Stromal cell of bone marrow (primary cell): ENCODE data around the gene TBC1D22A.
"Not testable (repeated sequence)": the region's sequence is repeated elsewhere in the genome, so short reads cannot be mapped to it uniquely, and the experiment has no call there.

ENCODE experiments used
- DNase-seq: peaks from one replicate; pipeline ENCODE4 v3.0.0-alpha.2; 2012; ENCODE audit warnings: low read depth

TBC1D22A gene

DNA sequence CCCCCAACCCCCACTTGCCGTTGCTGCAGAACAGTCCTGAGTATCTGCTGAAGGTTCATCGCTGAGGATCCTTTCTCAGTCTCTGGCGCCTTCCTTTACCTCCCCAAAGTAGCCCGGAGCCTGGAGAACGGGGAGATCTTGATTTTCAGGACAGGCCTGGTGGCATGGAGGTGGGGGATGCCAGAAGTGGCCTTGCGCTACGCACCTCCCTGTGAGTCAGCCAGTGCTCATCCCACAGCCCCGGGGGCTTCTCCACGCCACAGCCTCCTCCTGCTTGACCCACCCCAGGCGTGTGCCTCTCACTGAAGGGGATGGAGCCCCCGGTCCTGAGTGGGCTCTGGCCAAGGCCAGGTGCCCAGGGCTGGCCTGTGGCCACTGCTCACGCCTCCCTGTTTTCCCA, 339.6 kb downstream of the TBC1D22A start:
- DNase-seq, result no peak

GRCh38 chr22:47102648-47103047, 340.2 kb downstream of the TBC1D22A start:
- no peak for DNase-seq

DNA sequence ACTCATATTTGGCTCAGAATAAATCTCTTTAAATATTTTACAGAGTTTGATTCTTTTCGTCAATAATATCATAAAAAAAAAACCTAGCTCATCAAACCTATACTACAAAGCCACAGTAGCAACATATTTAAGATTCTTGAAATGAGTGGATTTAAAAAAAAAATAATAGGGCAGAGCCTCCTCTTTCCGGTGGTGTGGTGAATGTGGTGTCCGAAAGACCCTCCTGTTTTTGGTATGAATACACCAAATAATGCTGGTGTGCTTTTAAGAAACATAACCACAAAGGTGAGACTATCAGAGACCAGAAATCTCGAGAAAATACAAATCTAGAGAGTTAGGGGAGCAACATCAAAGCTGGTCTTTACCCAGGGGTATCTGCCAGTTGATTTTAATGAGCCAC, 342.6 kb downstream of the TBC1D22A start:
- no peak for DNase-seq

GRCh38 chr22:47106806-47107205, 344.4 kb downstream of the TBC1D22A start:
- DNase-seq, result no peak

- peak; percentile 66 for DNase-seq
Observed at GRCh38 chr22:47107431-47107830, 345.0 kb downstream of the TBC1D22A start.

- DNase-seq, result no peak
Observed at GRCh38 chr22:47110817-47111443, 348.5 kb downstream of the TBC1D22A start.

DNA sequence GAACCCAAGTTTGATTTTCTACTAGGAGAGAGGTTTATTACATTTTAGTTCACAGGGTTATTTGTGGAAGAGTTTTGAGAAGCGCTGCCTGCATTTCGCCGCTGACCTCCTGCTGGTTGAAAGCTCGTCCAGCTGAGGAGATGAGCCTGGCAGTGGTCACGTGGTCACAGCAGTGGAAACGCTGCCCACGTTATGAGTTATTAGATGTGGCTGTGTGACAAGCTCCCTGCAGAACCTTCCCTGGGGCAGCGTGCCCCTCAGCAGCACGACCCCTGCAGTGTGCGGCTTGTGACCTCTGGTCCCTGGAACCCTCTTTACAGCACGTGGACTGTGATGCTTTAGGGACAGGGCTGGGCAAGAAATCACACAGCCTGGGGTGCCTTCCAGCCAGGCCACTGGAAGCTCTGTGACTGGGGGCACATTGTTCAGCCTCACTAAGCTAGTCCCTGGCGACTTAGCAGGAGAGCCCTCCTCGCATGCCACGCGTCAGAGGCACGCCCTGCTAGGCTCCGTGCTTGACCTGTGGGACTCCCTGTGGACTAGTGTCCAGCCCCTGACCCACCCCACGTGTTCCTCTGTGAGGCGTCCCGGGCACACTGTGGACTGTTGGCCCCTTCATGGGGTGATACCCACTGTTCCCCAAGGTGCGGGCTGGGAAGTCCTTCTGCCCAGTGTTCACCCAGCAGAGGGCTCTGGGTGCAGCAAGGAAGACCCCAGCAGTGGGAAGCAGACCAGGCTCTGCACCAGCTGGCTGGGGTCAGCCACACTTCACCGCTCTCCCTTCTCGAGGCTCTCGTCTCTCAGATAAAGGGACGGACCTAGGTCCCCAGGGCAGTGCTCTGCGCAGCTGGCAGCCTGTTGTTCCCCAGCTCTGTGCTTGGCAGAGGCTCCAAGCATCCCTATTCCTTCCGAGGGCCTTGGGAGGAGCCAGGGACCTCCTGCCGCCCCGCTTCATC, 349.5 kb downstream of the TBC1D22A start:
- DNase-seq, result no peak

DNA sequence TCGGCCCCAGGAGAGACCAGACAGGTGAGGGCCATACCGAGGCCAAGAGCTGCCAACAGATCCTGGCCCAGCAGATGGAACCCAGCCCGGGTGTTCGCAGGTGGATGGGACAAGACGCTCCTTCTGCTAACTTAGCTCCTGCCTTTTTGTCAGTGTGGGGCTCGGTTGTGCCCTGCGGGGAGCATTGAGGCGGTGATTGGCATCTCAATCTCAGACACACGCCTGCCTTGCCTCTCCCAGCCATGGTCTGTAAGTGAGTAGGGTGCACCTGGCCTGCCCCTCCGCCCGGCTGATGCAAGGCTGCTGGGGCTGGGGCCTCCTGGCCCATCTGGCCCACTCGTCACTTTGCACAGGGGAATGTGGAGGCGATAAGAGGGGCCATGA, 350.1 kb downstream of the TBC1D22A start:
- no peak for DNase-seq

- no peak for DNase-seq
Observed at GRCh38 chr22:47112994-47113852, 350.8 kb downstream of the TBC1D22A start.

DNA sequence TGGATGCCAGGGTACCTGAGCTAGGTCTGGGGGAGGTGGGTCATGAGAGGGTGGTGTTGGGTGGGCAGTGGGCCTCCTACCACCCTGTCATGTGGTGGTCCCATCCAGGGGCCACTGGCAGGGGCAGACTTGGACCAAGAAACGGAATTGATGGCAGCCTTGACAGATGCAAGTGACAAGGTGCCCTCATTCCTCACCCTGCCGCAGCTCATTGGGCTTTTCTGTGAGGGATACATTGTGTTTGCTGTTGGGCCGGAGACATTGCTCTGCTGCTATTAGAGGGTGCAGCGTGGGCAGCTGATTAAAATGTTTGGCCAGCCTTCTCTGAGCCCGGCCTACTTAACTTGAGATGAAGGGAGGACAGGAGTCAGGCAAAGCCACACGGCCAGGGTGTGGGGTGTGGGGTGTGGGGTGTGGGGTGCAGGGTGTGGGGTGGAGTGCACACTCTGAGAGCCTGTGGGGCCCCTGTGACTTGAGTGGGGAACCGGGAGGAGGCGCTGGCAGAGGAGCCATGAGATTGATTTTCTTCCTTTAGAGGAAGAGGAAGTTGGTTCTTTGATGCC, 351.5 kb downstream of the TBC1D22A start:
- DNase-seq, result no peak

DNA sequence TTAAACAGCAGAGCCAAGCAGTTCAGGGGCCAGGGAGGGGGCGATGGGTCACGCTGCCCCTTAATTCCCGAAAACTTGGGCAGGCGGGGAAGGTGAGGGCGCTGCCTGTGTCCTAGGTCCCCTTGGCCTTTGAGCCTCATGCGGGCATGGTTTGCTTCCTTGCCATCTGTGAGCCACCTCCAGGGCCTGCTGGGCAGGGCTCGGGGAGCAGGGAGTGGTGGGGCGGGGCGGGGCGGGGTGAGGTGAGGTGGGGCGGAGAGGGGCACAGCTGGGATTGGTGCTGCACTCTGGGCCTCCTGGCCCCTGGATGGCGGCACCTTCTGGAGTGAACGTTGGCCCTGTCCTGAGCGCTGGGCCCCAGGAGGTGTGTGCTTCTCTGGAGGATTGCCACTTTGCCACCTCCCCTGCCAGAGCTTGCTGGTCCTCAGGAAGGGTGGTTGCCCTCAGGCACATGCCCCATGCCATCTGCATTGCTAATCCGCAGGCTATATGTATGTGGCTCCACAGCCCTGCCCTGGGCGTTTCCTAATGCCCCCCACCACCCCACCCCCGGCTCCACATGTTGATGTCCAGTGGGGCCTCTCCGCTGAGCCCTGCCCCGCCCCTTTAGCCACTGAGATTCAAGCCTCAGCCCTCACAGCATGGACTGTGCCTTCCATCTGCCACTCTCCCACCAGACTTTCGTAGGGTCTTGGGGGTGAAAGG, 352.5 kb downstream of the TBC1D22A start:
- DNase-seq, result no peak

GRCh38 chr22:47115518-47115890, 353.1 kb downstream of the TBC1D22A start:
- no peak for DNase-seq

DNA sequence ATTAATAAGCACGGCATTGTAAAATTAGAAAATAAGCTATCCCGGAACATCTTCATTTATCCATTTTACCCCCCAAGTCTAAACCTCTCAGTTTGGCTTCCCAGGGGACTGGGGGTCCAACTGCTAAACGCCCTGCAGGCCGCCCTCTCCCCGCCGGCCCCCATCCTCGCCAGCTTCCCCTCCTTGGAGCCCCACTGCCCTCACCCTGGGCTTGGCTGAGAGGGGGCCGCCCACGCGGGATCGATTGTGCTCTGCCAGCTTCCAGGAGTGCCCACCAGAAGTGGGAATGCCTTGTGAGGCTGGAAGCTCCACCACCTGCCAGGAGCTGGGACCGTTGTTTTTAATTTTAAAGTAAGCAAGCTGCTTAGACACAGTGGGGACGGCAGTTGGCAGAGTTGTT, 353.5 kb downstream of the TBC1D22A start:
- DNase-seq, result no peak

GRCh38 chr22:47116426-47117341, 354.2 kb downstream of the TBC1D22A start:
- no peak for DNase-seq

GRCh38 chr22:47117442-47117841, 355.0 kb downstream of the TBC1D22A start:
- DNase-seq, result not testable (repeated sequence)

DNA sequence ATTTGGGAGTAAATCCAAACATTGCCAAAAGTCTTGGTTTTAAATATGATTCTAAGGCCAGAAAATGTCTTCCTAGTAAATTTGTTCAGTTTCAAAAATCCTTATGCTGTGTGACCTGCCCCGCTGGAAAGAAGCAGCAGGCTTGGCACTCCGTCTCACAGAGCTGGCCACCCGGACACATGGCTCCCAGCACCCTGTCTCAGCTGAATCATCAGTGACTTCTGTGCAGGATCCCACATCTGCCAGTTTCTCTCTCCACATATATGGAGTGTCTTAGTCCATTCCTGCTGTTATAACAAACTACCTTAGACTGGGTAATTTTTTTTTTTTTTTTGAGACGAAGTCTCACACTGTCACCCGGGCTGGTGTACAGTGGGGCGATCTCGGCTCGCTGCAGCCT, 356.7 kb downstream of the TBC1D22A start:
- no peak for DNase-seq

DNA sequence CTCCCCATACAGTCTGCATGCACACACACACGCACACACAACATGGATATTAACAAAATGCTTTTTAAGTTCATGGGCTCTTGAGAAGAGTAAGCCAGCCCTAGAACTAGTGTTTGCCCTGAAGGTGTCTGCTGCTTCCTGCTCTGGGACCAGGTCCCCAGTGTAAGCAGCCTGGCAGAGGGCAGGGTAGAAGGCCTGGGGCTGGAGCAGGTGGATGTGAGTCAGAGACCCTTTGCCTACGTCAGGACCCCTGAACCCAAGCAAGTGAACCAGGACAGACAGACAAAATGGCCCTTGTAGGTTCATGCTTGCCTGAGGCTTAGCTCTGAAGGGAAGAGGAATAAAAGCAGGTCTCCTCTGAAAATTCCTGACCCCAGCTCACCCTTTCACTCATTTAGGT, 357.9 kb downstream of the TBC1D22A start:
- no peak for DNase-seq

DNA sequence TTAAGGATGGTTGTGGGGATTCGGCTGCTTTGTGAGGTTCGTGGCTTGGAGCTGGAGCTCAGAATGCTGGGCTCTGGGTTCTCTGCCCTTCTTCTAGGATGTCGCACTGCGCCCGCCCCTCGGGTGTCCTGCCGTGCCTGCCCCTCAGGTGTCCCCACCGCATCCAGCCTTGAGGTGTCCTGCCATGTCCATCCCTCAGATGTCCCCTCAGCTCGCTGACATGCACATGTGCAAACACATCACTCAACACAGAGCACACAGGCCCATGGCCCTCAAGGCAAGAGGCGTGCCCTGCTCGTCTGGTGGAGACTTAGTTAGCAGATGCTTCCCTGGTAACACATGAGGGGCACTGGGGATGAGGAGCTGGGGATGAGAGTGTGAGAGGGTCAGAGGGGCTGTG, 359.3 kb downstream of the TBC1D22A start:
- no peak for DNase-seq

DNA sequence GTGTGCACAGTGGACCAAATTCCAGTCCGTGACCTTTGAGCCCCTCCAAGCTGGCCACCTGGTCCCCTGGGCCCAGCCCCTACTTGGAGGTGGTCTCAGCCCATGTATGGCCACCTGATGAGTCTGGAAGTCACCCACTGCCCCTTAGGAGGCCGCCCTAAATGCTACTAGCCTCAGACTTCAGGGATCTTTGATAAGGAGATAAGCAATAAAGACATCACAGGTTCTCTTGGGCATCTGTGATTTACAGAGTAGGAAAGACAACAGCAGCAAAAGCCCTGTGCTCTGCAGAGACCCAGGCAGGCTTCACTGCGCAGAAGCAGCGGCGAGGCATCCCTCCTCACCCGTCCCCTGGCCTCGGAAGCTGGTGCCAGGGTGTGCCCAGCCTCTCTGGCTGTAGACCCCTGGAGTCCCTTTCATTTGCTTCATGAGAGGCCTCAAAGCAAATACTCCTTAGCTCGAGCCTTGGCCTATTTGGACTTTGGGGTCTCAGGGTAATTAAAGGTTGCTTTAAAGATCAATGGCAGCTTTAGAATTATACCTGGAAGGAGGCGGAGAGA, 360.1 kb downstream of the TBC1D22A start:
- no peak for DNase-seq
